Measurements from ENCODE around the gene KIRREL3.

Gene KIRREL3

GRCh38 chr11:126897430-126897829, 103.1 kb downstream of the KIRREL3 start:
- H3K36me3 ChIP-seq (ENCODE audit: insufficient read depth, low read length), result no peaks in the 10 kb centered on the region
- H3K4me1 ChIP-seq (ENCODE audit: insufficient read depth, low read length), result peaks cover 16% of the 10 kb centered on the region
- no peaks in the 10 kb centered on the region; the same call in 1 of the 2 replicates for H3K9me3 ChIP-seq (ENCODE audit: control insufficient read depth, insufficient read depth, low read length)
- no peak overlapping the region for H3K9ac ChIP-seq (ENCODE audit: low read depth, low read length)

GRCh38 chr11:126896025-126896424, 104.5 kb downstream of the KIRREL3 start:
- Histone ChIP-seq H3K9me3 (ENCODE audit: control insufficient read depth, insufficient read depth, low read length) (no peaks in the 10 kb centered on the region; the same call in 1 of the 2 replicates), H3K4me1 (ENCODE audit: insufficient read depth, low read length) (peaks cover 16% of the 10 kb centered on the region), H3K36me3 (ENCODE audit: insufficient read depth, low read length) (no peaks in the 10 kb centered on the region), H3K9ac (ENCODE audit: low read depth, low read length) (no peak overlapping the region)

DNA sequence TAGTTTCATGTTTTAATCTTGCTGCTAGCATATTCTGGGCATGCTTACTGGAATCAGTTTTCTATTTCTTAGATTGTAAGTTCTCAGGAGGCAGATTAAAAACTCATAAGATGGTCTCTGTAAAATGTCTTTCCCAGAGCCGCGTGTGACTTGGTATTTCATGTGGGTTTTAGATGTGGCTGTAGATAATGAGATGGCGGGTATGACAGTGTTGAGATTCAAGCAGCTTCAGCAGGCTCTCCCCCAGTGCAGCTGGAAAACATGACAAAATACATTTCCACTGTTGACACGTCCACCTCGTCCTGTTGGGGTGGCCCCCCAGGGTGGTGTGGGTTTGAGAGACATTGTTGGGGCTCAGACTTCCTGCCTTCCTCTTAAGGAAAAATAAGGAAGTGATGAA, 106.8 kb downstream of the KIRREL3 start:
- peaks cover 6% of the 10 kb centered on the region; the same call in 1 of the 2 replicates for H3K4me1 ChIP-seq (ENCODE audit: insufficient read depth, low read length)

DNA sequence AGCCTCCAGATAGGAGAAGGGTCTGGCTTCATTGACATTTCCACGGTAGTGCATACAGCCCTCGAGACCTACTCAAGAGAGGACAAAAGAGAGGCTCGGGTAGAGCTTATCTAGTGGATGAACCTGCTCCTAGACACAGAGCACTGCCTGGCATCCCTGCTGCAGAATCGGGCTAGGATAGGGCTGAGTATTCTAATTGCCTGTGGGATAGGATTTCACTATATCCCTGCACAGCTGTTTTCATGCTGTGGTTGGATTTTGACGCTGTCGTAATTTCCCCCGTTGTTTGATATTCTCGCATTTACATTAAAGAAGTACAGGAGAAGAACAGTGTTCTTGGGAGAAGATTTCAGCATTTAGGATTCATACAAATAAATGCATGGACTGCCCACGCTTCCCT, 107.8 kb downstream of the KIRREL3 start:
- Histone ChIP-seq H3K4me1 (ENCODE audit: insufficient read depth, low read length) (no peaks in the 10 kb centered on the region; the same call in 1 of the 2 replicates), H3K9ac (ENCODE audit: low read depth, low read length) (no peak overlapping the region), H3K9me3 (ENCODE audit: control insufficient read depth, insufficient read depth, low read length) (no peaks in the 10 kb centered on the region; the same call in 1 of the 2 replicates), H3K36me3 (ENCODE audit: insufficient read depth, low read length) (no peaks in the 10 kb centered on the region)

More for the DNA sequence above, 106.8 kb downstream of the KIRREL3 start:
- Histone ChIP-seq H3K9ac (ENCODE audit: low read depth, low read length) (no peak overlapping the region), H3K36me3 (ENCODE audit: insufficient read depth, low read length) (no peaks in the 10 kb centered on the region), H3K9me3 (ENCODE audit: control insufficient read depth, insufficient read depth, low read length) (no peaks in the 10 kb centered on the region; the same call in 1 of the 2 replicates)

- Histone ChIP-seq H3K4me1 (ENCODE audit: insufficient read depth, low read length) (no peaks in the 10 kb centered on the region; the same call in 1 of the 2 replicates), H3K9ac (ENCODE audit: low read depth, low read length) (no peak overlapping the region), H3K36me3 (ENCODE audit: insufficient read depth, low read length) (no peaks in the 10 kb centered on the region), H3K9me3 (ENCODE audit: control insufficient read depth, insufficient read depth, low read length) (no peaks in the 10 kb centered on the region; the same call in 1 of the 2 replicates)
Measured at GRCh38 chr11:126891556-126892217, 108.9 kb downstream of the KIRREL3 start.

DNA sequence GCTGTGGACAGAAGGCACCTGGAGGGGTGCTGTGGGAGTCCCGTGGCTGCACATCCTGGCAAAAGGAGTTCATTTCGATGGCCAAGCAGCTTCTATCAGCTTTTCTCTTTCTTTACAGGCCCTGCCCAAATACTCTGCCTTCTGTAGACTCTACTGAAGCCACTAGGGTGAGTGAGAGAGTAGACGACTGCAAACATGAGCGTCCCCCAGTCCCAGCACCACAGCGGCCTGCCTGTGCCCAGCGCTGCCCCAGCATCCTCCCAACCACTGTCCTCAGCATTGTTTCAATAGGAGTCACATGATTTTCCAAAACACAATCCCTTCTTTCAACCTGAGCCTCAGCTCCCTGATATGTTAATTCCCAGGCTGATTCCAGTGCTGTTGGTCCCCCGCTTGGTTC, 110.0 kb downstream of the KIRREL3 start:
- no peak overlapping the region for H3K9ac ChIP-seq (ENCODE audit: low read depth, low read length)
- no peaks in the 10 kb centered on the region; the same call in 1 of the 2 replicates for H3K4me1 ChIP-seq (ENCODE audit: insufficient read depth, low read length)
- H3K36me3 ChIP-seq (ENCODE audit: insufficient read depth, low read length), result no peaks in the 10 kb centered on the region
- no peaks in the 10 kb centered on the region for H3K9me3 ChIP-seq (ENCODE audit: control insufficient read depth, insufficient read depth, low read length)

GRCh38 chr11:126888115-126888712, 112.4 kb downstream of the KIRREL3 start:
- Histone ChIP-seq H3K9me3 (ENCODE audit: control insufficient read depth, insufficient read depth, low read length) (no peaks in the 10 kb centered on the region), H3K4me1 (ENCODE audit: insufficient read depth, low read length) (no peaks in the 10 kb centered on the region; the same call in 1 of the 2 replicates), H3K9ac (ENCODE audit: low read depth, low read length) (no peak overlapping the region), H3K36me3 (ENCODE audit: insufficient read depth, low read length) (no peaks in the 10 kb centered on the region; the same call in 1 of the 2 replicates)

DNA sequence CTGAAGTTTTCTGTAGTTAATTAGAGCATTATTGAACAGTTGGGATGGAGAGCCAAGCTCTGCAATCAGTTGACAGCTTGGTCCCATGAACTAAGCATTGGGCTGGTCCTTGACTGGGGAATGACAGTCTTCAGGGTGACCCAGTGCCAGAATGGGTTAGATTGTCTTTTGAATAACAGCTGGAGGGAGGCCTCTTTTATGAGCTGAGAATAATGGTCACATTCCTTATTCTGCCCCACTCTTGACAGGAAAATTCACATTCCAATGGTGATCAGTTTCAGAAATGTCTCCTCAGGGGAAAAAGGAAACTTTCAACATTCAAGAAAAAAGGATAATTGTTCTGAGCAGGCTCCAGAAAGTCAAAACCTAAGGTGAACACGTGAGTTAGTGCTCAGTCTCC, 113.9 kb downstream of the KIRREL3 start:
- H3K9me3 ChIP-seq (ENCODE audit: control insufficient read depth, insufficient read depth, low read length), result no peaks in the 10 kb centered on the region
- no peak overlapping the region for H3K9ac ChIP-seq (ENCODE audit: low read depth, low read length)

DNA sequence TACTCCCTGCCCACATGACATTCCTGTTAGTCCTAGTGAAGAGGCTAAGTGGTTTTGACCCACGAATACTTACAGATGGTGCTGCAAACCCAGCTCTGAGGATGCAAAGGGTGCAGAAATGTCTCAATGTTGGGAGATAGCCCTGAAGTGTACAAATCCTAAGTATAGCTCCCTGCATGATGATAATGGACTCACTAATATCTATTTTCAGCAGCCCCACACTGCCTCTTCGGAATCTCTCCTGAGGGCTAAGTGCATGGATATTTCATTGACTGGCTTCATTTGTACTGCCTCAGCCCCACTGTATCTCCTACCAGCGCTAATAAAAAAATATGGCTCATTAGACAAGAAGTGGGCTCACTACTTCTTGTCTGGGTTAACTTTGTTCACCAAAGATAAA, 114.5 kb downstream of the KIRREL3 start:
- no peak overlapping the region for H3K9ac ChIP-seq (ENCODE audit: low read depth, low read length)
- no peaks in the 10 kb centered on the region for H3K9me3 ChIP-seq (ENCODE audit: control insufficient read depth, insufficient read depth, low read length)

More for the DNA sequence above, 113.9 kb downstream of the KIRREL3 start:
- H3K36me3 ChIP-seq (ENCODE audit: insufficient read depth, low read length), result no peaks in the 10 kb centered on the region; the same call in 1 of the 2 replicates
- no peaks in the 10 kb centered on the region; the same call in 1 of the 2 replicates for H3K4me1 ChIP-seq (ENCODE audit: insufficient read depth, low read length)

DNA sequence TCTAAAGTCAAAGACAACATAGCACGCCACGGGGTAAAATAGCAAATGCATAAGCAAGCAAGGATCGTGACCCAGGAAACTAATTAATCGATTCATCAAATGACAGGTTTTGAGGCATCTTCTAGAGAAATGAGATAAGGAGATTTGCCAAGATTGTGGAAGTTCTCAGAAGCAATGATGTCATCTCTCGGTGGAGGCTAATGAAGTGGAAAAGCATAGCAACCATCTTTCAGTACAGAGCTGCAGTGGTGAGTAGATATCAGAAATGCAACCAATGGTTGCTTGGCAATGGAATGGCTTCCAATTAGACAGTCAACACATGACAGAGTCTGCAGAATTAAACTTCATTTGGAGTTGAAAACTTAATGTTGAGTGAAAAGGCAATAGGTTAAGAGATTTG, 116.0 kb downstream of the KIRREL3 start:
- Histone ChIP-seq H3K9ac (ENCODE audit: low read depth, low read length) (no peak overlapping the region), H3K4me1 (ENCODE audit: insufficient read depth, low read length) (no peaks in the 10 kb centered on the region; the same call in 1 of the 2 replicates), H3K36me3 (ENCODE audit: insufficient read depth, low read length) (no peaks in the 10 kb centered on the region; the same call in 1 of the 2 replicates), H3K9me3 (ENCODE audit: control insufficient read depth, insufficient read depth, low read length) (no peaks in the 10 kb centered on the region)

More for the DNA sequence above, 114.5 kb downstream of the KIRREL3 start:
- no peaks in the 10 kb centered on the region; the same call in 1 of the 2 replicates for H3K36me3 ChIP-seq (ENCODE audit: insufficient read depth, low read length)
- no peaks in the 10 kb centered on the region; the same call in 1 of the 2 replicates for H3K4me1 ChIP-seq (ENCODE audit: insufficient read depth, low read length)

- Histone ChIP-seq H3K4me1 (ENCODE audit: insufficient read depth, low read length) (no peaks in the 10 kb centered on the region; the same call in 1 of the 2 replicates), H3K9me3 (ENCODE audit: control insufficient read depth, insufficient read depth, low read length) (no peaks in the 10 kb centered on the region), H3K36me3 (ENCODE audit: insufficient read depth, low read length) (no peaks in the 10 kb centered on the region; the same call in 1 of the 2 replicates), H3K9ac (ENCODE audit: low read depth, low read length) (no peak overlapping the region)
Measured at GRCh38 chr11:126884192-126884591, 116.4 kb downstream of the KIRREL3 start.

- no peak overlapping the region for H3K9ac ChIP-seq (ENCODE audit: low read depth, low read length)
- no peaks in the 10 kb centered on the region for H3K4me1 ChIP-seq (ENCODE audit: insufficient read depth, low read length)
- H3K9me3 ChIP-seq (ENCODE audit: control insufficient read depth, insufficient read depth, low read length), result no peaks in the 10 kb centered on the region
- no peaks in the 10 kb centered on the region; the same call in 1 of the 2 replicates for H3K36me3 ChIP-seq (ENCODE audit: insufficient read depth, low read length)
Measured at GRCh38 chr11:126880872-126881271, 119.7 kb downstream of the KIRREL3 start.

- no peaks in the 10 kb centered on the region for H3K9me3 ChIP-seq (ENCODE audit: control insufficient read depth, insufficient read depth, low read length)
- H3K4me1 ChIP-seq (ENCODE audit: insufficient read depth, low read length), result no peaks in the 10 kb centered on the region
- H3K36me3 ChIP-seq (ENCODE audit: insufficient read depth, low read length), result no peaks in the 10 kb centered on the region; the same call in 1 of the 2 replicates
- H3K9ac ChIP-seq (ENCODE audit: low read depth, low read length), result no peak overlapping the region
Measured at GRCh38 chr11:126879516-126879915, 121.1 kb downstream of the KIRREL3 start.

GRCh38 chr11:126878913-126879482, 121.6 kb downstream of the KIRREL3 start:
- no peaks in the 10 kb centered on the region; the same call in 1 of the 2 replicates for H3K36me3 ChIP-seq (ENCODE audit: insufficient read depth, low read length)
- H3K4me1 ChIP-seq (ENCODE audit: insufficient read depth, low read length), result no peaks in the 10 kb centered on the region
- H3K9me3 ChIP-seq (ENCODE audit: control insufficient read depth, insufficient read depth, low read length), result no peaks in the 10 kb centered on the region
- H3K9ac ChIP-seq (ENCODE audit: low read depth, low read length), result no peak overlapping the region
